Peyer's patch (tissue), 4 donors: ENCODE data around the gene HMCES.

Source experiments
- POLR2A ChIP-seq, 2 donors: fragments of 450-650 bp; IDR thresholded peaks; one replicate each; pipeline ENCODE4 v1.5.1; 2017; ENCODE audit warnings: antibody characterized with exemption in 2 of 2, mild to moderate bottlenecking in 2 of 2, moderate library complexity in 2 of 2
- TF ChIP-seq, protein P1 (sequence below), 6 experiments: fragments of 450-650 bp in 4 of 6; fragments of 200-600 bp in 2 of 6; sonication (generic) in 1 of 6; IDR thresholded peaks; one replicate each; pipeline ENCODE4 v1.5.1; 2017 to 2019; ENCODE audit warnings: antibody characterized with exemption in 6 of 6, mild to moderate bottlenecking in 3 of 6, moderate library complexity in 1 of 6

DNA sequence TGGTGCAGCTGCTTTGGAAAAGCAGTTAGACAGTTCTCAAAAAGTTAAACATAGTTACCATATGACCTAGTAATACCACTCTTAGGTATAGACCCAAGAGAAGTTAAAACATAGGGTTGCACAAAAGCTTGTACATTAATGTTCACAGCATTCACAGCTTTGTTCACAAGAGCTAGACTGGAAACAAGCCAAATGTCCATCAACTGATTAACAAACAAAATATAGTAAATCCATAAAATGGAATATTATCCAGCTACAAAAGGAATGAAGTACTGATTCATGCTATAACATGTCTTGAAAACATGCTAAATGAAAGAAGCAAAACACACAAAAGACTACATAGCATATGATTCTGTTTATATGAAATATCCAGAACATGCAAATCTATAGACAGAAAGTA, 32.0 kb upstream of the HMCES start:
- TF ChIP-seq, protein P1, sequence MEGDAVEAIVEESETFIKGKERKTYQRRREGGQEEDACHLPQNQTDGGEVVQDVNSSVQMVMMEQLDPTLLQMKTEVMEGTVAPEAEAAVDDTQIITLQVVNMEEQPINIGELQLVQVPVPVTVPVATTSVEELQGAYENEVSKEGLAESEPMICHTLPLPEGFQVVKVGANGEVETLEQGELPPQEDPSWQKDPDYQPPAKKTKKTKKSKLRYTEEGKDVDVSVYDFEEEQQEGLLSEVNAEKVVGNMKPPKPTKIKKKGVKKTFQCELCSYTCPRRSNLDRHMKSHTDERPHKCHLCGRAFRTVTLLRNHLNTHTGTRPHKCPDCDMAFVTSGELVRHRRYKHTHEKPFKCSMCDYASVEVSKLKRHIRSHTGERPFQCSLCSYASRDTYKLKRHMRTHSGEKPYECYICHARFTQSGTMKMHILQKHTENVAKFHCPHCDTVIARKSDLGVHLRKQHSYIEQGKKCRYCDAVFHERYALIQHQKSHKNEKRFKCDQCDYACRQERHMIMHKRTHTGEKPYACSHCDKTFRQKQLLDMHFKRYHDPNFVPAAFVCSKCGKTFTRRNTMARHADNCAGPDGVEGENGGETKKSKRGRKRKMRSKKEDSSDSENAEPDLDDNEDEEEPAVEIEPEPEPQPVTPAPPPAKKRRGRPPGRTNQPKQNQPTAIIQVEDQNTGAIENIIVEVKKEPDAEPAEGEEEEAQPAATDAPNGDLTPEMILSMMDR (IDR thresholded peaks at IDR 0.05) = no peak
- TF ChIP-seq POLR2A (IDR thresholded peaks at IDR 0.05) = no peak
